Measurements from ENCODE around the gene MTFR1L.

- TF ChIP-seq POLR2A (IDR thresholded peaks at IDR 0.05), result no peak
- TF ChIP-seq CTCF (IDR thresholded peaks at IDR 0.05), result no peak
These were observed 20.3 kb upstream of the MTFR1L start for GRCh38 chr1:25799352-25799934.

Data from thyroid gland (tissue), 4 donors.